Activated T-cell treated with anti-CD3 and anti-CD28 coated beads, Interleukin-2, amount 50 U/mL, for 48 hours (primary cell): ENCODE measurements around the gene RPL38.
"Not testable (repeated sequence)": the region's sequence is repeated elsewhere in the genome, so short reads cannot be mapped to it uniquely, and the experiment has no call there.

Experiments used
- DNase-seq, 2 experiments: peaks; one replicate each; pipeline ENCODE4 v3.0.0-alpha.2; 2020

RPL38 gene

DNA sequence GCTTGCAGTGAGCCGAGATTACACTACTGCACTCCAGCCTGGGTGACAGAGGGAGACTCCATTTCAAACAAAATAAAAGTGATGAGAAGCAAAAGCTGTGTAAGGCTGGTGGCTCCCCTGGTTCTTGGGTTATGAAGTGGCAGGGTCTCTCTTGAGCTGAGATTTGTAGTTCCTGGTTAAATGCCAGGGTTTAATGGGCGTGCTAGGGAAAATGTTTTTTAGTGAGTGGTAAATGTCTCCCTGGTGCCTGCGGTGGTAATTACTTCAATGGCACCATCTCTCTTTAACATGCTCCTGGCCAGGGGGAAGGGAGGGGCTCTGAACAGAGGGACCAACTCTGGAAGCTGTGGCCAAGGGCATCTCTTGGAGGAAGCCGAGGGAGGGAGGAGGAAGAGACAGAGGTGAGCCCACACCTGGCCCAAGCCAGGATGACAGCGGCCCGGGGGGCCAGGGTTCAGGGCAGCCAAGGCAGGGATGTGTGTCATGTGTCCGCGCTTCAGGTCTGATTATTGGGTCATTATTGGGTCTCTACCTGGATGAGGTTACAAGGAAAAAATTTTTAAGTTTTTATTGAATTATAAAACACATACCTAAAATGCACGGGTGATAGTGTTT, 17.8 kb upstream of the RPL38 start:
- DNase-seq, result no peak

DNA sequence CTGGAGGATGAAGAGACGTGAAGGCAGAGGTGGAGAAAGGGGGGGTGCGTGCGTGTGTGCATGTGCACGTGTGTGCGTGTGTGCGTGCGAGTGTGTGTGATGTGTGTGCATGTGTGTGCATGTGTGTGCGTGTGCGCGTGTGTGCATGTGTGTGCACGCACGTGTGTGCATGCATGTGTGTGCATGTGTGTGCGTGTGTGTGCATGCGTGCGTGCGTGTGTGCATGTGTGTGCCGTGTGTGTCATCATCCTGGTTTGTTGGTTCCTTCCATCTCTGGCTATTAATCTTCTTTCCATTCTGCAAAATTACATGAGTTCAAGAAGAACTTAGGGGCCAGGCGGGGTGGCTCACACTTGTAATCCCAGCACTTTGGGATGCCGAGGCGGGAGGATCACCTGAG, 17.0 kb upstream of the RPL38 start:
- no peak for DNase-seq

DNA sequence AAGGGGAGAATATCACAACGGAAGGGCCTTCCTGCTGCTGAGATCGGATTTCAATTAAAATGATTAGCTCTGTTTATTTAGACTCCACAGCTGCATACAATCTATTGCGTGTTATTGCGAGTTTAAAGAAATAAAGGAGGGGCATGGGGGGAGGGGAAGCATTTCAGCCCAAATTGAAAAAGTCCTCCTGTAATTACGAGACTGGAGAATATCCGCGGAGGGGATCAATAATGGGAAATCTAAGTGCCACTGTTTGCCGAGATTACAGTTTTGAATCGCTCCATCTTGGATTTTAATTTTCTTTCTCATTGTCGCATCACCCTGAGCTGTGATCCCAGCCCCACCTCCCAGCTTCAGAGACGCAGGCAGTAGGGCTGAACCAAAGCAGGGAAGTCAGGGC, 15.7 kb upstream of the RPL38 start:
- no peak for DNase-seq

DNA sequence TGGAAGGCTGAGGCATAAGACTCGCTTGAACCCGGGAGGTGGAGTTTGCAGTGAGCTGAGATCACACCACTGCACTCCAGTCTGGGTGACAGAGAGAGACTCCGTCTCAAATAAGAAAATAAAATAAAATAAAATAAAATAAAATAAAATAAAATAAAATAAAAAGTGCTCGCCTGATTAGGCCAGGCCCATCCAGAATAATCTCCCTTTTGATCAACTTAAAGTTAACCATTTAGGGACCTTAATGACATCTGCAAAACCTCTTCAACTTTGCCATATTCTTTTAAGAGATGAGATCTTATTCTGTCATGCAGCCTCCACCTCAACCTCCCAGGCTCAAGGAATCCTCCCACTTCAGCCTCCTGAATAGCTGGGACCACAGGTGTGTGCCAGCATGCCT, 14.8 kb upstream of the RPL38 start:
- DNase-seq, result not testable (repeated sequence)

DNA sequence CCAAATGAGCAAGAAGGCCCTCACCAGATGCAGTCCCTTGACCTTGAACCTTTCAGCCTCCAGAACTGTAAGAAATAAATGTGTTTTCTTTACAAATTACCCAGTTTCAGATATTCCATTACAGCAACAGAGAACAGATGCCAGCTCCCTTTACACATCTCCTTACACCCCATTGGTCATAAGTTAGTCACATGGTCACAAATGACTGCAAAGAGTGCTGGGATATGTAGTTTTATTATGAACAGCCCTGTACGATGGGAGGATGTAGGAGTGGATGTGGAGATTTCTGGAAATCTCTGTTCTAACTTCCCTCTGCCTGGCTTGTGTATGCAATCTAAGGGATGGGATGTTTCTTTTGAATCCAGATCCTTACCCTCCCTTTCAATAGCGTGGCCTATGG, 13.3 kb upstream of the RPL38 start:
- DNase-seq, result no peak

DNA sequence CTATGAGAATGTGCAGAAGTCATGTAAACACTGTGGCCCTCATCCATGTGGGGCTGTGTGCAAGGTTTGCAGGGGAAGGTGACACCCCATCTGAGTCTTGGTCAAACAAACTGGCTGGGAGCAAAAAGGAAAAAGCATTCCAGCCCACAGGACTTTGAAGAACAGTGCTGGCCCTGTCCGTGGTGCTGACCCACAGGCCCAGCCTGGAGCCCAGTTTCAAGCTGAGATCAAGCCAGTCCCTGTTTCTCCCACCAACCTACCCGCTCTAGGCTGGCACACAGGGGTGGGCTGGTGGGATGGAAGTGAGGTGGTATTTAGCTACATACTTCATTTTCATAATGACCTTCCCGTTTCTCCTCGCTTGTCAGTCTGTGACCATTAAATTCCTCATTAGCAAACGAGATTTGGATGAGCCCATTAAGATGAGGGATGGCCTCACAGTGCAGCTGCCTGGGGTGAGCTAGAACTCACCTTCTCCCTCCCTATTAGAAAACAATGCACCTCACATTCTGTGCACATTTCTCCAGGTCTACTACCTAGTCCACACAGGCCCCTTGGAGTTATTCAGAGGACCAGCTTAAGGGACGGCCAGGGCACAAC, 12.6 kb upstream of the RPL38 start:
- no peak for DNase-seq

DNA sequence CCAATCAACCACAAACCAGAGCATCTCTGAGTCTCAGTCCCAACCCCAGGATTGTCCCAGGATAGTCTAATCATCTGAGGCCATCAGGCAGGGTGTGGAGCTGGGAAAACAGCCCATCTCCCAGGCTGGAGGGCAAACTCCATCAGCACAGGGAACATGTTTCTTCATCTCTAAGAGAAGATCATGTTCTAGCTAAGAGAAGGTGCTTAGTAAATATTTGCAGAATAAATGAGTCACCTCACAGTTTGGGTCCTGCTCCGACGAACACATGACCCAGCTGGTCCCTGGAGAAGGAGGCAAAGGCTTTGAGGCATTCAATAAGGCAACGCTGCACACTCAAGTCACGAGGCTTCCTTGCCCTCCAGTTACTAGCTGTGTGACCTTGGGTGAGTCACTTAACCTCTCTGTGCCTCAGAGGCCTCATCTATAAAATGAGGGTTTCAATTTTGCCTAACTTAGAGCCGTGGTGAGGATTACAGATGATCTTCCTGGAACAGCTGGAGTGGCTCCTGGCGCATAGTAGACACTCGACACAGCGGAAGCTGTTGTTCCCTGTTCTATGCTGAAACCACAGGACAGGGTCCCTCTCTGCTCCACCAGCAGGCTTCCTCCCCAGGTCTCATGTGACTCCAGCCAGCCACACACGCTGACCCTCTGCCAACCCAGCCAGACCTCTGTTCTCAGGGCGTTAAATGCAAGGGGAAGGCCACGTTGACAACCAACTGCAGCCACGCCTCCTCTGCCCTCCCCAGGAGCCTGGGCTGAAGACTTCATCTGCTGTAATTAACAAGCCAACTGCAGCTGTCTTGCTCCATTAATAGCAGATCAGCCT, 10.3 kb upstream of the RPL38 start:
- DNase-seq, result no peak

DNA sequence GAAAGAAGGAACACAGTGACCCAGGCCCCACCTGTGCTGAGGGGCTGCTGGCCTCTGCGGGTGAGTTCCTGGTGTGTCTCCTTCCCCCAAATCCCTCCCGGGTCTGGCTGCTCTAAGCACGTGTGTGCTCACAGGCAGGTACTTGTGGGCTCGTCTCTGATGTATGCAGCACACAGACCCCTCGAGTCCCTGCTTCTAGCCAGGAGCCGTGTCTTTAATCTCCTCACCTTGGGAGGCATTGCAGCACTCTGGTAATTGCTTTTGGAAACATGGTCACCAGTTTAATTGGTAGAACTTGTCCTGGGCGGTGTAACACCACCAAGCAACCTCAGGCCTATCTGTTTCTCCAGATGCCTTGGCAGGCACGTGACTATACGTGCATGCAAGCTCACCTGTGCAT, 8.8 kb upstream of the RPL38 start:
- DNase-seq, result no peak

DNA sequence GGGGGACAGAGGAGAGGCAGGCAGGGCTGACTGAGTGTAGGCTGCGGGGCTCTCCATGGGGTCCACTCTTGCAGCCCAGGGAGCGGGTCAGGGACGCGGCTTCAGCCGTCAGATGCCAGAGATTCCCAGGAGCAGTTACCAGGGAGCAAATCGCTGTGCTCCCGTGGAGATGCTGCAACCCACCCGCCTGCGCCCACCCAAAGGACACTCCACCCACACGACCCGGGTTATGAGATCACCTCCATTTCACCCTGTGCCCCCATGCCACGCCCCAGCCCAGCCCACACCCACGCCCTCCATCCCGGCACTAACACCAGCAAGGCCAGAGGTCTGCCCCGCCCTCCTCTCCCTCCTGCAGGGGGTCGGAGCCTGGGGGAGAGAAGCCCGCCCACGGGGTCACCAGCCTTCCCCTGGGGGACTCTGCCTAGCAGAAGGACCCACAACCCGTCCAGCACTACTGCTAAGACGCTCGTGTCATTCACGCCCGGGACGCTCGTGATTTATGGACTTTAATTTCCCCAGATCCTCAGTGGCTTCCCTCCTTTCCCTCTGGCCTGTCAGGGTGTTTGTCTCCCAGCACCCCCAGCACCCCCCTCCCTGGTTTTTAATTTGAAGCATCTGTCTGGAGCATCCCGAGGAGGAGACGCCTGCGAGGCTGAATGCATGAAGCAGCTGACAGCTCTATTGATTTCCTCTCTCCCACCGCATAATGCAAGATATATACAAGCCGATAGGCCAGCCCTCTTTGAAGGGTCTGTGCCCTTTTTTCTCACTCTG, 6.7 kb upstream of the RPL38 start:
- no peak for DNase-seq

DNA sequence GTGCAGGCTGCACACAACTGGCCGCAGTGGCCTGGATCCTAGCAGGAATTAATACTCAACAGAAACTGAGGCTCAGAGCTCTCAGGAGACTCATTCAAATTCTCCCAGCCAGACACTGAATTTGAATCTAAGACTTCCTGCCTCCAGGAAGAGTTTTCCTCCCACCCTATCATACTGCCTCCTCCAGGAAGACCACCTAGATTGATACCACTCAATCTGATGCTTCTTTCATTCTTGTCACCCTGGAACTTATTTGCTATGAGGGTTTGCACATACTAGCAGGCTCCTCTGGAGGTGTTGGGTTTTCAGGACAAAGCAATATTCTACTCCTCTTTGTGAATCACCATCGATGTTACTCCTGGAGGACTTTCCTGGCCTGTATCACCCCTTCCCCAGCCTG, 5.7 kb upstream of the RPL38 start:
- DNase-seq, result no peak

DNA sequence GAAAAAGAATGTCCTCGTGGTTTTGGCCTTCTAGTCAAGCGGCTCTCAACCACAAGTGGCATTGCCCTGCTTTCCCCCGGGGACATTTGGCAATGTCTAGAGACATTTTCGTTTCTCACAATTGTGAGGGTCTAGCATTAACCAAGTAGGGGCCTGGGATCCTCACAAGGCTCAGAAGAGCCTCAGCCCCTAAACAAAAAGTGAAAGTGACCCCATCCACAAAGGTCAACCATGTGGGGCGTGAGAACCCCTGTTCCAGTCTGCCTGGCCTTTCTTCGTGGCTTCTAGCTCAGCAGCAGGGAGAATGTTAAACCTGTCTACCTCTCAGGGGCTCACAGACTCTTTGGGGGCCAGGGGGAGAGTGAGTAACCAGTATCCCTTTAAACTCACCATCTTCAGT, 4.8 kb upstream of the RPL38 start:
- DNase-seq, result no peak

DNA sequence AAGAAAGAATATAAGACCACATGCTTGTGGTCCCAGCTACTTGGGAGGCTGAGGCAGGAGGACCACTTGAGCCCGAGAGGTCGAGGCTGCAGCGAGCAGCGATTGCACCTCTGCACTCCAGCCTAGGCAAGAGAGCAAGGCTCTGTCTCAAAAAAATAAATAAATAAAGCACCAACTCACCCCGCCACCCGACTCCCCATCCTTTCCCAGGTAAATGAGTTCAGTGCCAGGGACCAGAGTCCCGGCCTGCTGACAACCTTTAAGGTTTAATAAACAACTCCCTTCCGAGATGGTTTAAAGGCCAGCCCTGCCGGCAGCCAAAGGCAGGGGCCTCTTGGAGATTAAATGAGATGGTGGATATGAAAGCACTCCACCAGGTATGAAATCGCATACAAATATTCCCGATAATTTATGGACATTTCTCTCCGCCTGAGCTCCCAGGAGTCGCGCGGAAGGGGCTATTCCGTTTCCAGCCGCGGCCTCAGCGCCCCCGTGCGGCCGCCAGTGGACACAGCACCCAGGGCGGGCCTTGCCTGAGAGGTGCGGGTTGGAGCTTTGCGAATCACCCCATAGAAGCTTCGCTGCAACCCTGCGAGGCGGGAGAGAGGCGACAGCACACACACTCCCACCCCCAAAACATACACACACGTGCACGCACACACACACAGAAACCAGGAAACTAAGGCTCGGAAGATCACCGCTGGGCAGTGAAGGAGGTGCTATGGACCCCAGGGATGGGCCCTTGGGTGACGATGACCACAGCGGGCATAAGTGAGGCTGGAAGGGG, 4.0 kb upstream of the RPL38 start:
- peak; percentile 83 to 85 for DNase-seq

DNA sequence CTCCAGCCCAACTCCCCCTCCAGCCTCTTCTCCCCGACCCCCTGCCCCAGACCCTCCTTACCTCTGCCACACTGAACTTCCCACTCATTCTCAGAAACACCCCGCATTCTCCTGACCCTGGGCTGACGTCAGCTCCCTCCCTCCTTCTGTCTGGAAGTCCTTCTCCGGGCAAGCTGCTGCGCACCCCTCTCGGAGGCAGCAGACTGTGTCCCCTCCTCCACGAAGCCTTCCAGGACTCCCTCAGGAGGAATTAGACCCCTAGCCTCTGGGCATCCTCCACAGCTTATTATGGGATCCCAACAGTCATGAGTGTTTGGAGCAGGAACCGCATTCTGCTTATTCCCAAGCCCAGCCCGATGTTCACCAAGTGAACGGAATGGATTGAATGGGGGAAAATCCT, 3.4 kb upstream of the RPL38 start:
- no peak for DNase-seq

DNA sequence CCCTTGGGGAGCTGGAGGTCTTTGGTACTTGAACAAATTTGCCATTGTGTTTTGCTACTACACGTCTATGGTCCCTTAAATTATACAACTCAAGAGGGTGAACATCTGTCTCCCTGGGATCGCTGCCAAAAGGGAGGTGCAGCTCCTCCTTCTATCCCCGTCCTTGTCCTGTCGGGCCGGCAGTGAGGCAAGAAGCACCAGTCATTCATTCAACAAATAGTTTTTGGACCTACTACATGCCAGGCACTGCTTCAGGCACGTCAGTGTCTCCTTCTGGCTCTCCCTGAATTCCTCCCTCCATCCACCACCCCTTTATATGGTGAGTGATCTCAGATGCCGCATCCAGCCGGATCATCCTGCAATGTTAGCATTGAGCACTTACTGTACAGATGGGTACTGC, 2.2 kb upstream of the RPL38 start:
- DNase-seq, result no peak

DNA sequence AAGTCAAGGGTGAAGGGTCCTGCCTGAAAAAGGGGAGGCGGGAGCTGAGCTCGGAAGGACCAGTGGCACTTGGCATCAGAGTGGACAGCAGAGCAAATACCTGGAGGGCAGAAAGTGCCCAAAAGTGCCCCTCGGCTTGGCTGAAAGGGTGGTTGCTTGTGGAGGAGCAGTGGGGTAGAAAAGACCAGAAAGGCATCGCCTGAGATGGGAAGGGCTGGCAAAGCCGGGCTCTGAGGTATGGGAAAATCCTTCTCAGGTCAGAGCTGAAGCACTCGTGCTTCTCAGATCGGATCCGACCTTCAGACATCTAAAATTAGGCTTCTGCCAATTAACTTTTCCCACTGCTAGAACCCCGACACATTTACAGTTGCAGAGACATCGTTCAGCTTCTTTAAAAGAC, 1.5 kb upstream of the RPL38 start:
- DNase-seq, result no peak

DNA sequence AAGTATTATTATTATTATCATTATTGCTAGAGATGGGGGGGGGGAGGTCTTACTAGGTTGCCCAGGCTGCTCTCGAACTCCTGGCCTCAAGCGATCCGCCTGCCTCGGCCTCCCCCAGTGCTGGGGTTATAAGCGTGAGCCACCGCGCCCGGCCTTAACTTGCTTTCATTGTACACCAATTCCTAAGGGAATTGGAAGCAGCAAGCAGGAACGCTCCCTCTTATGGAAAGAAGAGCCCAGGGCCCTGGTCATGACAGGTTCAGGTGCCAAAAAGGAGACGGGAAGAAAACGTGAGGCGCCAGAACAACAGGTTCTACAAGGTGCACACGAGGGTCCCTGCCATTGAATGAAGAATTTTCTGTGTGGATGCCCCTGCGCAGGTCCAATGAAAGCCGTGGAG, 540 bp upstream of the RPL38 start:
- no peak for DNase-seq

DNA sequence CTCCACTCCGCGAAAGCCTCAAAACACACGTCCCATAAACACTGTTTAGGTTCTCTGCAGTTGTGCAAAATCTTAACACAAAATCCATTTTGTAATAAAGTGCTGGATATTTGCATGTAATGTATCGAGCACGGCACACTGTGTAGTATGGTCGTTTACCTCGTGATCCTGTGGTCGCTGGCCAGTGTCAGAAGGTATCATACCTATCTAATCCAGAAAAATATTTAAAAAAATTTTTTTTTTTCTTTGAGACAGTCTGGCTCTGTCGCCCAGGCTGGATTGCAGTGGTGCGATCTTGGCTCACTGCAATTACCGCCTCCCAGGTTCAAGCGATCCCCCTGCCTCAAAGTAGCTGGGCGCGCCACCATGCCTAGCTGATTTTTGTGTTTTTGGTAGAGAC, 996 bp downstream of the RPL38 start:
- no peak for DNase-seq

DNA sequence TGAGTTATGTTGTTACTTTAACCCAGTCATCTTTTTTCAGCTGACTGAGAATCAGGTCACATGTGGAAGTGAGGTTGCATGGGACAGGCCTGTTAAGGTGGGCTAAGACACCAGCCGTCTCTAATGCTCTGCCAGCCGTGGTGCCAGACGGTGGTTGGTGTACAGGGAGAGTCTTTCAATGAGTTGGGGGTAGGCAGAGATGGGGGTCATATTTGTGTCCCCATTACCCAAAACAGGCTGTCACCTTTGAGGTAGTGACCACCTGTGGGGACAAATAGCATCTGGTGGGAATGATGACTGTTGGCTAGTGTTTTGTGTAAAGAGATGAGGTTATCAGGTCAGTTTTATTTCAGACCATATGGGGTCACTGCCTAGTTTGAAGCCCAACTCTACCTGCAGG, 1.8 kb downstream of the RPL38 start:
- peak in 1 of 2 experiments; percentile 23 for DNase-seq

DNA sequence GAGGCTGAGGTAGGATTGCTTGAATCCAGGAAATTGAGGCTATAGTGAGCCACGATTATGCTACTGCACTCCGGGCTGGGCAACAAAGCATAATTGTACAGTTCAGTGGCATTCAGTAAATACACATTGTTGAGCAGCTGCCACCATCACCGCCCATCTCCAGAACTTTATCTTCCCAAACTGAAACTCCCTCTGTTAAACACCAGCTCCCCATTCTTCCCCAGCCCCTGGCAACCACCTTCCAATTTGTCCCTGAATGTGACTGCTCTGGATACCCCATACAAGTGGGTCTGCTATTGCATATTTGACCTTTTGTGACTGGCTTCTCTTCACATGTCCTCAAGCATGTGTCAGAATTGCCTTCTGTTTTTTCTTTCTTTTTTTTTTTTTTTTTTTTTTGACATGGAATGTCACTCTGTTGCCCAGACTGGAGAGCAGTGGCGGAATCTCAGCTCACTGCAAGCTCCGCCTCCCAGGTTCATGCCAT, 2.9 kb downstream of the RPL38 start:
- DNase-seq, result peak in 1 of 2 experiments; percentile 33

DNA sequence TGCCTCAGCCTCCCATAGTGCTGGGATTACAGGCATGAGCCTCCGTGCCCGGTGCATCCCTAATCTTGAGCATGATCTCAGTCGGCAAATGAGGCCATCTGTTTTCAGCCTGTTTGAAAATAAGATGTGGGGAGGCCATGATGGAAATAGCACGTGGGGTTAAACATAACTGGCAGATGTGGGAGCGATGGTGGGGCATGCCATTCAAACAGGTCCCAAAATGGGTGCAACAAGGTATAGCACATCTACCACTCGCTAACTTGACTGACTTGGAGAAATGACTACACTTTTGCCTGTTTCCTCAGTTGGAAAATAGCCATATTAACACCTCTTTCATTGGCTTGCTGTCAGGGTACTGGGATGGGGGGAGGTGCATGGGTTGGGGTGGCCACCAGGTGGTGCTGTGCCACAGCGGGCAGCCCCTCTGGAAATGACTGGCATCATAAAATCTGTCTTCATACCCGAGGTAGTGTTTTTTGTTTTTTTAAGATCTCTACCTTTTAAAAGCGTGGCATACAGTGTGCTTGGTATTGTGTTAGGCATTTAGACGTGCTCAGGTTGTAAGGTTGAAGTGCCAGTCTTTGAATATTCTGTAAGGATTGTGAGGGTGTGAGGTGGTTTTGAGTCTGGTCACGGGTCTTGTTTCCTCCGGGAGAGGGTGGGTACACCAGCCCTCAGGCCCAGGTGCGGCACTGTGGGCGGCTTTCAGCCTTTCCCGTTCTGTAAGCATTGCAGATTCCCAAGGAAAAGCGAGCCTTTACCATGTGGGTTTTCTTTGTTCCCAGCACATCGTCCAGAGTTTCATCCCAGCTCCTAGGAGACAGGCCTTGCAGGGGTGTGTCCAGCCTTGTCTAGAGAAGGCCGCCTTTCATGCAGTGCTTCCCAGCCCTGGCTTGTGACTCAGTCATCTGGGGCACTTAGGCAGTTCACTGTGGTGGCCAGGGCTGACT, 7.0 kb downstream of the RPL38 start:
- DNase-seq, result peak; percentile 81 to 88
